Esophagus squamous epithelium (tissue), 5 donors: ENCODE data around the gene UBLCP1. TPM values are rescaled to one million over a fixed set of nuclear protein-coding genes. Genes with fewer than 3 reads are reported as not detected.
"Not testable (repeated sequence)": the region's sequence is repeated elsewhere in the genome, so short reads cannot be mapped to it uniquely, and the experiment has no call there.

Experiments
- DNase-seq: peaks from one replicate; lab custom pipeline; 2025; lab: John Stamatoyannopoulos, UW
- H3K27ac ChIP-seq, 4 donors: fragments of 200-600 bp; sonication (generic); one replicate each; pipeline ENCODE4 v1.5.1; 2016 to 2019; ENCODE audit warnings: mild to moderate bottlenecking in 1 of 4
- H3K27me3 ChIP-seq, 4 donors: fragments of 200-600 bp; sonication (generic); 1 replicate in 3 of 4; 2 replicates in 1 of 4; pipeline versions ENCODE4 v1.5.1 to v1.6.0; 2017 to 2021; ENCODE audit warnings: antibody characterized with exemption in 1 of 4
- H3K36me3 ChIP-seq, 3 donors: fragments of 200-600 bp; sonication (generic); one replicate each; pipeline ENCODE4 v1.5.1; 2016 to 2019
- H3K4me1 ChIP-seq, 3 donors: fragments of 200-600 bp; sonication (generic); one replicate each; pipeline ENCODE4 v1.5.1; 2017 to 2019
- H3K4me3 ChIP-seq, 4 donors: fragments of 200-600 bp; sonication (generic); 1 replicate in 3 of 4; 2 replicates in 1 of 4; pipeline ENCODE4 v1.5.1; 2016 to 2019; ENCODE audit warnings: mild to moderate bottlenecking in 2 of 4, moderate library complexity in 1 of 4
- H3K9me3 ChIP-seq, 3 donors: fragments of 200-600 bp; sonication (generic); one replicate each; pipeline ENCODE4 v1.5.1; 2016 to 2019
- CTCF ChIP-seq, 6 experiments: fragments of 450-650 bp in 4 of 6; fragments of 200-600 bp in 2 of 6; sonication (generic) in 2 of 6; IDR thresholded peaks; one replicate each; pipeline ENCODE4 v1.5.1; 2016 to 2019; ENCODE audit warnings: antibody characterized with exemption in 6 of 6, mild to moderate bottlenecking in 4 of 6, moderate library complexity in 4 of 6
- POLR2A ChIP-seq, 4 donors: fragments of 450-650 bp; IDR thresholded peaks; one replicate each; pipeline ENCODE4 v1.6.1; 2017; ENCODE audit warnings: antibody characterized with exemption in 4 of 4, mild to moderate bottlenecking in 4 of 4, moderate library complexity in 3 of 4
- WGBS, 2 donors: methylation state at CpG; one replicate each; pipeline ENCODE4 v1.1.5; 2018; 5-methylcytosine and 5-hydroxymethylcytosine counted together
- intact Hi-C: fragments of 100-400 bp; cut with DNase I; formaldehyde crosslinking; loops from one replicate; pipeline ENCODE4 v1.15.0; 2022
- total RNA-seq, 4 donors: library from RNA; depleted of rRNA; stranded (reverse); fragments of >200 nt; gene quantifications; one replicate each; pipeline ENCODE4 v1.1.0, GENCODE V29; 2016
- donor health status: DM: yes; HTN: yes; CAD: no.

The UBLCP1 gene
- total RNA-seq, 4 donors from 2014 or later, result 19.0 to 34.9 (median 24.6) TPM

DNA sequence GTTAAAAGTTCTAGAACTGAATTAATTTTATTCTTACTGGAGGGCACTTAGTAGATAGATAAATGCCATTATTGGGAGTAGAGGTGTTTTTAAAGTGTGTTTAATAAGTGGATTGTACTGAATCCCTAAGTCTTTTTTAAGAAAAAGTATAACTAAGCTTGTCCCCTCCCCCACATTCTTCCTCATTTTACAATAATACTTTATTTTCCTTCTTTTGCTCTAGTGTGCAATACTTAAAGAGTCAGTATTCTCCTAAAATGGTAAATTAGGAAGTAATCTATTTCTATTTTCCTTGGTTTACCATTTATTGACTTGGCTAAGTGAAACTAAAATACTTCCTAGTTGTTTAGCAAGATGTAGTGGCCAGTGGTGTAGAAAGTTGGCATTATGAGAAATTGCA lies 11.6 kb downstream of the UBLCP1 start:
- Histone ChIP-seq H3K4me1 (peaks cover 0 to 17% (median 0%) of the 10 kb centered on the region in 3 donors), H3K27me3 (no peaks in the 10 kb centered on the region), H3K4me3 (no peak overlapping the region), H3K9me3 (no peaks in the 10 kb centered on the region), H3K36me3 (peaks cover 0 to 81% (median 8%) of the 10 kb centered on the region in 3 donors), H3K27ac (peak overlapping the region in 2 of 4 donors; percentile 44 to 60)
- intact Hi-C loops, result no loop called here
- no peak for DNase-seq
- TF ChIP-seq POLR2A (IDR thresholded peaks at IDR 0.05) (no peak), CTCF (IDR thresholded peaks at IDR 0.05) (no peak)

GRCh38 chr5:159286420-159287035 lies 23.4 kb downstream of the UBLCP1 start:
- no peaks in the 10 kb centered on the region for H3K4me1 ChIP-seq
- no peak for DNase-seq
- no peak overlapping the region for H3K4me3 ChIP-seq
- TF ChIP-seq POLR2A (IDR thresholded peaks at IDR 0.05), result no peak
- peak in 5 of 6 experiments; percentile 22 to 62 (median 38) for TF ChIP-seq CTCF (IDR thresholded peaks at IDR 0.05)
- H3K9me3 ChIP-seq, result no peaks in the 10 kb centered on the region
- WGBS, 2 donors, result 47 to 51% methylated on average over 8 of the region's 8 CpGs
- intact Hi-C loops, result no loop called here
- no peaks in the 10 kb centered on the region for H3K27me3 ChIP-seq
- no peak overlapping the region for H3K27ac ChIP-seq
- peaks cover 0 to 39% (median 0%) of the 10 kb centered on the region in 3 donors for H3K36me3 ChIP-seq

- Histone ChIP-seq H3K36me3 (peaks cover 0 to 5% (median 0%) of the 10 kb centered on the region in 3 donors), H3K9me3 (no peaks in the 10 kb centered on the region), H3K27ac (no peak overlapping the region), H3K4me3 (no peak overlapping the region), H3K27me3 (no peaks in the 10 kb centered on the region), H3K4me1 (no peaks in the 10 kb centered on the region)
- TF ChIP-seq CTCF (IDR thresholded peaks at IDR 0.05) (no peak), POLR2A (IDR thresholded peaks at IDR 0.05) (no peak)
- 68 to 71% methylated on average over 4 of the region's 4 CpGs for WGBS, 2 donors
- DNase-seq, result no peak
- intact Hi-C loops, result no loop called here
These were observed 27.7 kb downstream of the UBLCP1 start for GRCh38 chr5:159290741-159291140.

GRCh38 chr5:159294921-159295320 lies 31.8 kb downstream of the UBLCP1 start:
- WGBS, 2 donors, result 84 to 89% methylated on average over 4 to 5 of the region's 5 CpGs
- TF ChIP-seq CTCF (IDR thresholded peaks at IDR 0.05) (no peak), POLR2A (IDR thresholded peaks at IDR 0.05) (no peak)
- Histone ChIP-seq H3K9me3 (peaks cover 0 to 17% (median 0%) of the 10 kb centered on the region in 3 donors), H3K27me3 (no peaks in the 10 kb centered on the region), H3K4me1 (no peaks in the 10 kb centered on the region), H3K27ac (no peak overlapping the region), H3K36me3 (no peaks in the 10 kb centered on the region), H3K4me3 (no peak overlapping the region)
- intact Hi-C loops, result no loop called here
- no peak for DNase-seq

GRCh38 chr5:159297300-159297699 lies 34.2 kb downstream of the UBLCP1 start:
- H3K27ac ChIP-seq, intact Hi-C loops, H3K4me1 ChIP-seq, H3K27me3 ChIP-seq, DNase-seq, H3K36me3 ChIP-seq, H3K4me3 ChIP-seq: not testable (repeated sequence)
- peaks cover 0 to 29% (median 11%) of the 10 kb centered on the region in 3 donors for H3K9me3 ChIP-seq
- 43 to 97% methylated on average over 2 to 5 of the region's 5 CpGs for WGBS, 2 donors
